GM23248 (cell line): ENCODE data around the gene MAP3K4. TPM values are rescaled to one million over a fixed set of nuclear protein-coding genes. Genes with fewer than 3 reads are reported as not detected.
A peak's percentile ranks its signal among the peaks of the same experiment; 100 is the strongest.

Experiments used
- DNase-seq: peaks from one replicate; pipeline ENCODE4 v3.0.0-alpha.2; 2015
- H2AFZ ChIP-seq: fragments of 200-600 bp; sonication (generic); 2 replicates; pipeline ENCODE4 v1.6.1; 2016; ENCODE audit warnings: antibody characterized with exemption
- H3F3A ChIP-seq: fragments of 200-600 bp; sonication (generic); 2 replicates; pipeline ENCODE4 v1.6.1; 2016; ENCODE audit warnings: mild to moderate bottlenecking, antibody characterized with exemption, mixed run types; ENCODE audit not compliant: insufficient read depth
- H3K27ac ChIP-seq: fragments of 200-600 bp; sonication (generic); 2 replicates; pipeline ENCODE4 v1.5.1; 2016; ENCODE audit warnings: mild to moderate bottlenecking
- H3K27me3 ChIP-seq: fragments of 200-600 bp; sonication (generic); replicated peaks from 2 replicates; pipeline ENCODE4 v1.6.1; 2016; ENCODE audit warnings: mild to moderate bottlenecking; ENCODE audit not compliant: insufficient read depth
- H3K36me3 ChIP-seq: fragments of 200-600 bp; sonication (generic); 2 replicates; pipeline ENCODE4 v1.6.1; 2016; ENCODE audit warnings: low read depth, mild to moderate bottlenecking
- H3K4me1 ChIP-seq: fragments of 200-600 bp; sonication (generic); 2 replicates; pipeline ENCODE4 v1.6.1; 2016; ENCODE audit warnings: mild to moderate bottlenecking; ENCODE audit not compliant: insufficient read depth
- H3K4me2 ChIP-seq: fragments of 200-600 bp; sonication (generic); one replicate; pipeline ENCODE4 v1.6.1; 2016; ENCODE audit warnings: mild to moderate bottlenecking; ENCODE audit not compliant: unreplicated experiment
- H3K4me3 ChIP-seq: fragments of 200-600 bp; sonication (generic); 2 replicates; pipeline ENCODE4 v1.5.1; 2016; ENCODE audit warnings: mild to moderate bottlenecking
- H3K79me2 ChIP-seq: fragments of 200-600 bp; sonication (generic); 2 replicates; pipeline ENCODE4 v1.6.1; 2016; ENCODE audit warnings: mild to moderate bottlenecking; ENCODE audit not compliant: insufficient read depth
- H3K9ac ChIP-seq: fragments of 200-600 bp; sonication (generic); 2 replicates; pipeline ENCODE4 v1.6.1; 2016; ENCODE audit warnings: mild to moderate bottlenecking
- H3K9me2 ChIP-seq: fragments of 200-600 bp; sonication (generic); 2 replicates; pipeline ENCODE4 v1.6.1; 2016; ENCODE audit warnings: mixed run types, mild to moderate bottlenecking, moderate library complexity; ENCODE audit not compliant: insufficient read depth
- H3K9me3 ChIP-seq: fragments of 200-600 bp; sonication (generic); one replicate; pipeline ENCODE4 v1.6.1; 2017; ENCODE audit warnings: low read depth
- H4K20me1 ChIP-seq: fragments of 200-600 bp; sonication (generic); 2 replicates; pipeline ENCODE4 v1.6.0; 2016; ENCODE audit not compliant: insufficient read depth
- EZH2 ChIP-seq: fragments of 200-600 bp; sonication (generic); IDR thresholded peaks from 2 replicates; pipeline ENCODE4 v1.6.1; 2018; ENCODE audit warnings: antibody characterized with exemption, mild to moderate bottlenecking; ENCODE audit not compliant: insufficient read depth, poor library complexity, severe bottlenecking
- EZH2phosphoT487 ChIP-seq: fragments of 200-600 bp; sonication (generic); IDR thresholded peaks from 2 replicates; pipeline ENCODE4 v1.6.1; 2018; ENCODE audit warnings: antibody characterized with exemption, moderate library complexity, mild to moderate bottlenecking, low read depth; ENCODE audit not compliant: insufficient read depth
- WGBS, 2 experiments: methylation state at CpG; one replicate each; pipeline ENCODE4 v1.1.6; 2015 to 2017; ENCODE audit warnings: low lambda C conversion rate in 2 of 2, low coverage in 1 of 2; ENCODE audit errors: missing lambda C conversion rate in 2 of 2; 5-methylcytosine and 5-hydroxymethylcytosine counted together
- in situ Hi-C: fragments of 300-500 bp; cut with MboI; formaldehyde crosslinking; loops from 2 replicates; pipeline ENCODE4 v1.15.0; 2020
- polyA plus RNA-seq: library from polyadenylated mRNA; unstranded; fragments of >200 nt; fragmentation: Nextera tagmentation; extraction: Ambion mirVana; gene quantifications from 2 replicates; pipeline ENCODE4 v1.2.1, GENCODE V29; 2016
- total RNA-seq: library from RNA; depleted of rRNA; stranded (reverse); fragments of >200 nt; shearing (Covaris generic); gene quantifications from 2 replicates; pipeline ENCODE4 v1.2.3, GENCODE V29; 2014

MAP3K4 gene
- total and polyA plus RNA-seq, 2 experiments from 2014 or later, result 13.0 to 26.2 TPM

GRCh38 chr6:161021543-161021942, 30.0 kb downstream of the MAP3K4 start:
- no peak overlapping the region for H3K4me3 ChIP-seq
- DNase-seq, result no peak
- H3K27me3 ChIP-seq, result no peaks in the 10 kb centered on the region
- peaks cover 19% of the 10 kb centered on the region; the same call in 1 of the 2 replicates for H3F3A ChIP-seq
- no peak overlapping the region for H3K27ac ChIP-seq
- in situ Hi-C loops, result no loop called here
- TF ChIP-seq EZH2phosphoT487, result no peak
- no peak for TF ChIP-seq EZH2
- no peak overlapping the region for H2AFZ ChIP-seq
- peaks cover 16% of the 10 kb centered on the region for H3K4me1 ChIP-seq
- H3K9me2 ChIP-seq, result no peaks in the 10 kb centered on the region
- H3K9me3 ChIP-seq, result no peaks in the 10 kb centered on the region
- peaks cover 100% of the 10 kb centered on the region for H3K79me2 ChIP-seq
- no peaks in the 10 kb centered on the region for H4K20me1 ChIP-seq
- H3K36me3 ChIP-seq, result no peaks in the 10 kb centered on the region
- no peak overlapping the region for H3K4me2 ChIP-seq
- H3K9ac ChIP-seq, result no peak overlapping the region

GRCh38 chr6:161021998-161022743, 30.6 kb downstream of the MAP3K4 start:
- Histone ChIP-seq H2AFZ (no peak overlapping the region), H4K20me1 (no peaks in the 10 kb centered on the region), H3K79me2 (peaks cover 100% of the 10 kb centered on the region), H3K27me3 (no peaks in the 10 kb centered on the region), H3K9me2 (no peaks in the 10 kb centered on the region), H3K9me3 (no peaks in the 10 kb centered on the region), H3K27ac (no peak overlapping the region), H3F3A (peaks cover 19% of the 10 kb centered on the region; the same call in 1 of the 2 replicates), H3K4me3 (no peak overlapping the region), H3K9ac (no peak overlapping the region), H3K36me3 (no peaks in the 10 kb centered on the region), H3K4me2 (no peak overlapping the region), H3K4me1 (peaks cover 16% of the 10 kb centered on the region)
- in situ Hi-C loops, result no loop called here
- TF ChIP-seq EZH2 (no peak), EZH2phosphoT487 (no peak)
- WGBS, 2 experiments, result 95 to 97% methylated on average over 8 of the region's 8 CpGs
- no peak for DNase-seq

- Histone ChIP-seq H3K4me1 (peaks cover 19% of the 10 kb centered on the region), H3K27me3 (no peaks in the 10 kb centered on the region), H3K4me3 (no peak overlapping the region), H4K20me1 (no peaks in the 10 kb centered on the region), H3K27ac (peak overlapping the region; percentile 14), H3K4me2 (peak overlapping the region; percentile 6), H3K9me3 (no peaks in the 10 kb centered on the region), H3K36me3 (no peaks in the 10 kb centered on the region), H3K79me2 (peaks cover 100% of the 10 kb centered on the region), H3K9ac (0 out of 2 replicates have a peak overlapping the region, but pooled peaks have one; percentile 6), H2AFZ (no peak overlapping the region), H3F3A (peaks cover 19% of the 10 kb centered on the region; the same call in 1 of the 2 replicates), H3K9me2 (no peaks in the 10 kb centered on the region)
- no peak for TF ChIP-seq EZH2phosphoT487
- no peak for TF ChIP-seq EZH2
- peak; percentile 48 for DNase-seq
- WGBS, 2 experiments, result 29 to 37% methylated on average over 2 of the region's 2 CpGs
- in situ Hi-C loops, result no loop called here
Measured at GRCh38 chr6:161023316-161023715, 31.7 kb downstream of the MAP3K4 start.

GRCh38 chr6:161024364-161024920, 32.9 kb downstream of the MAP3K4 start:
- H2AFZ ChIP-seq, result no peak overlapping the region
- DNase-seq, result no peak
- 97 to 99% methylated on average over 8 of the region's 8 CpGs for WGBS, 2 experiments
- H3K27me3 ChIP-seq, result no peaks in the 10 kb centered on the region
- no peak overlapping the region for H3K4me3 ChIP-seq
- peaks cover 25% of the 10 kb centered on the region for H3F3A ChIP-seq
- H3K27ac ChIP-seq, result no peak overlapping the region
- H3K36me3 ChIP-seq, result no peaks in the 10 kb centered on the region
- TF ChIP-seq EZH2 (no peak), EZH2phosphoT487 (no peak)
- peaks cover 95% of the 10 kb centered on the region for H3K79me2 ChIP-seq
- no peak overlapping the region for H3K4me2 ChIP-seq
- H3K9ac ChIP-seq, result no peak overlapping the region
- no peaks in the 10 kb centered on the region for H3K9me3 ChIP-seq
- peaks cover 30% of the 10 kb centered on the region for H3K4me1 ChIP-seq
- in situ Hi-C loops, result no loop called here
- H4K20me1 ChIP-seq, result no peaks in the 10 kb centered on the region
- no peaks in the 10 kb centered on the region for H3K9me2 ChIP-seq
